BE2C (cell line): Measurements from ENCODE around the gene KBTBD7.

Experiments
- DNase-seq: peaks from one replicate; pipeline ENCODE4 v3.0.0-alpha.2; 2020
- H3K27me3 ChIP-seq: fragments of 250-450 bp; sonication (Bioruptor Pico); 2 replicates; pipeline ENCODE4 v1.5.1; 2020; ENCODE audit warnings: mild to moderate bottlenecking
- H3K36me3 ChIP-seq: fragments of 250-450 bp; sonication (Bioruptor Pico); 2 replicates; pipeline ENCODE4 v1.5.1; 2020; ENCODE audit warnings: mild to moderate bottlenecking
- H3K4me1 ChIP-seq: fragments of 250-450 bp; sonication (Bioruptor Pico); 2 replicates; pipeline ENCODE4 v1.5.1; 2020
- H3K4me3 ChIP-seq: 2 replicates; pipeline ENCODE4 v1.5.1; 2011; ENCODE audit warnings: low read depth, low read length
- H3K9me3 ChIP-seq: fragments of 250-450 bp; sonication (Bioruptor Pico); 2 replicates; pipeline ENCODE4 v1.5.1; 2020
- CTCF ChIP-seq: IDR thresholded peaks from 2 replicates; pipeline ENCODE4 v1.5.1; 2012; ENCODE audit warnings: mild to moderate bottlenecking, low read depth, low read length

The KBTBD7 gene

GRCh38 chr13:41203810-41204209 is 9.4 kb upstream of the KBTBD7 start:
- no peak for DNase-seq
- TF ChIP-seq CTCF: no peak
- no peaks in the 10 kb centered on the region for H3K27me3 ChIP-seq
- H3K9me3 ChIP-seq: no peaks in the 10 kb centered on the region
- H3K4me1 ChIP-seq: no peaks in the 10 kb centered on the region
- no peak overlapping the region for H3K4me3 ChIP-seq
- no peaks in the 10 kb centered on the region for H3K36me3 ChIP-seq

DNA sequence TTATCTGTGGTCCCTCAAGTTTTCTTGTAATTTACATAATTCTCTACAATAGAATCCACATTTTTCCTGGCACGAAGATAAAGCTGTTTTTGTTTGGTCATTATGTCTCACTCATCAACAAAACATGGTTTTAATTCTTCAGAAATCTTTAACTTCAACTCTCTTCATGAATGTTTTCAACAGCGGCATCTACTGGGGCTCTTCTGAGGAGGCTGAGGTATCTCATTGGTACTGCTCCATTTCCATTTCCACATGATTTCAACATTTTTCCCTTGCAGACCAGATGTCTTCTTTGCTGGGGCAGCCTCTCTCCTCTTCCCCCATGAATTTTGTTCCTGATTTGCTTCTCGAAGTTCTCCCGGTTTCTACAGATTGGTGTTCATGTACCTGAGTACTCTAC is 5.8 kb upstream of the KBTBD7 start:
- Histone ChIP-seq H3K4me1 (no peaks in the 10 kb centered on the region), H3K27me3 (no peaks in the 10 kb centered on the region), H3K4me3 (no peak overlapping the region), H3K9me3 (no peaks in the 10 kb centered on the region), H3K36me3 (no peaks in the 10 kb centered on the region)
- no peak for TF ChIP-seq CTCF
- no peak for DNase-seq

DNA sequence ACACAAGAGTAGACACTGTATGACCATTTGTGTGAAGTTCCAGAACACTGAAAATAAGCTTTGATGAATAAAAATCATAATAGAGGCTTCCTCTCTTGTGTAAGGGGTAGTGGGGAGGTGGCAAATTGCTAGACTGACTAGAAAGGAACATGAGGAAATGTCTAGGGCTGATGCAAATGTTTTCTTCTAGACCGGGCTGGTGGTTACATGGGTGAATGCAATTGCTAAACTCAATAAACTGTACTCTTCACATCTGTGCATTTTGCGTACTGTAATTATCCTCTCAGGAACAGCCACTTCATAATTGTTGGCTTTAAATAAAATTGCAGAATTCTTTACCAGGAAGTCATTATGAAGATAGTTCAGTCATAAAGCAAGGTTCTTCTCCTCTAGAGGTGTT is 5.2 kb upstream of the KBTBD7 start:
- H3K4me1 ChIP-seq: no peaks in the 10 kb centered on the region
- TF ChIP-seq CTCF: no peak
- no peaks in the 10 kb centered on the region for H3K9me3 ChIP-seq
- no peaks in the 10 kb centered on the region for H3K27me3 ChIP-seq
- no peak for DNase-seq
- H3K36me3 ChIP-seq: no peaks in the 10 kb centered on the region
- H3K4me3 ChIP-seq: no peak overlapping the region

DNA sequence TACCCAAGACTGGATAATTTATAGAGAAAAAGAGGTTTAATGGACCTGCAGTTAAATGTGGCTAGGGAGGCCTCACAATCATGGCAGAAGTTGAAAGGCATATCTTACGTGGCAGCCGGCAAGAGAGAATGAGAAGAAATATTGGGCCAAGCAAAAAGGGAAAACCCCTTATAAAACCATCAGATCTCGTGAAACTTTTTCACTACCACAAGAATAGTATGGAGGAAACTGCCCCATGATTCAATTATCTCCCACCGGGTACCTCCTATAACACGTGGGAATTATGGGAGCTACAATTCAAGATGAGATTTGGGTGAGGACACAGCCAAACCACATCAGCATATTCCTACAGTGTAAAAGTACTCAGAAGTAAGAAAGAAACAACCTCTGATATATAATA is 4.7 kb upstream of the KBTBD7 start:
- Histone ChIP-seq H3K4me1 (no peaks in the 10 kb centered on the region), H3K27me3 (no peaks in the 10 kb centered on the region), H3K4me3 (no peak overlapping the region), H3K9me3 (no peaks in the 10 kb centered on the region), H3K36me3 (no peaks in the 10 kb centered on the region)
- TF ChIP-seq CTCF: no peak
- DNase-seq: no peak

DNA sequence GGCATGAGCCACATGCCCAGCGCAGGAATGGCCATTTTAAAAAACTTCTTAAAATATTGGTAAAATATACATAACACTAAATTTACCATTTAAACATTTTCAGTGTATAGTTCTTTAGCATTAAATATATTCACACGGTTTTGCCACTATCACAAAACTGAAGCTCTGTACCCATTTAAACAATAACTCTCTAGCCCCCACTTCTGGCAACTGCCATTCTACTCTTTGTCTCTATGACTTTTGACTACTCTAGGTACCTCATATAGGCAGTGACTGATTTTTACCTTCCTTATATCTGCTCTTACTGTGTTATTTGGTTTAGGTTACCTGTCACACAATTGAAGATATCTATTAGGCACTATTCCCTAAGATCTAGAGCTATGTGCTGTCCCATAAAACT is 2.3 kb upstream of the KBTBD7 start:
- no peak for DNase-seq

GRCh38 chr13:41196011-41196410 is 1.6 kb upstream of the KBTBD7 start:
- Histone ChIP-seq H3K4me1 (no peaks in the 10 kb centered on the region), H3K4me3 (no peak overlapping the region), H3K36me3 (peaks cover 9% of the 10 kb centered on the region), H3K27me3 (no peaks in the 10 kb centered on the region), H3K9me3 (no peaks in the 10 kb centered on the region)
- TF ChIP-seq CTCF: no peak
- no peak for DNase-seq

More for the DNA sequence above, 2.3 kb upstream of the KBTBD7 start:
- Histone ChIP-seq H3K27me3 (no peaks in the 10 kb centered on the region), H3K4me1 (no peaks in the 10 kb centered on the region), H3K9me3 (no peaks in the 10 kb centered on the region), H3K4me3 (no peak overlapping the region), H3K36me3 (peaks cover 9% of the 10 kb centered on the region)
- TF ChIP-seq CTCF: peak; percentile 42
